Common myeloid progenitor, CD34-positive (primary cell): ENCODE results near the gene CNPY1.

Source experiments
- CTCF ChIA-PET: fragments of 350-600 bp; sonication (Branson Sonifier 250); formaldehyde crosslinking; loops from one replicate; lab custom pipeline; 2021; ENCODE audit warnings: antibody characterized with exemption; lab: Charles Lee
- POLR2A ChIA-PET: fragments of 350-600 bp; sonication (Branson Sonifier 250); formaldehyde crosslinking; loops from one replicate; lab custom pipeline; 2021; ENCODE audit warnings: antibody characterized with exemption; lab: Charles Lee
- DNase-seq, 3 donors: peaks; one replicate each; pipeline versions ENCODE4 v3.0.0 to v3.0.0-alpha.2; 2013
- H3K27ac ChIP-seq, 2 experiments: 1 replicate in 1 of 2; 2 replicates in 1 of 2; pipeline ENCODE4 v1.7.0; 2013; ENCODE audit warnings: inconsistent platforms in 2 of 2, low read length in 2 of 2, mild to moderate bottlenecking in 2 of 2, low read depth in 1 of 2, moderate library complexity in 1 of 2; ENCODE audit not compliant: severe bottlenecking in 2 of 2, insufficient read depth in 1 of 2, poor library complexity in 1 of 2
- H3K27me3 ChIP-seq, 5 experiments: replicated peaks in 2 of 5; 1 replicate in 3 of 5; 2 replicates in 2 of 5; pipeline versions ENCODE4 v1.6.1 to v1.7.0; 2013; ENCODE audit warnings: low read length in 4 of 5, mild to moderate bottlenecking in 2 of 5, moderate library complexity in 2 of 5, inconsistent platforms in 1 of 5; ENCODE audit not compliant: insufficient read depth in 5 of 5, control insufficient read depth in 4 of 5
- H3K36me3 ChIP-seq, 4 experiments: 1 replicate in 2 of 4; 2 replicates in 2 of 4; pipeline versions ENCODE4 v1.6.1 to v1.7.0; 2013; ENCODE audit warnings: low read length in 3 of 4, control low read depth in 1 of 4, mild to moderate bottlenecking in 1 of 4; ENCODE audit not compliant: control insufficient read depth in 4 of 4, insufficient read depth in 4 of 4
- H3K4me1 ChIP-seq, 4 experiments: 1 replicate in 3 of 4; 2 replicates in 1 of 4; pipeline versions ENCODE4 v1.6.1 to v1.7.1; 2013; ENCODE audit warnings: low read length in 3 of 4, mild to moderate bottlenecking in 3 of 4, control low read depth in 1 of 4, inconsistent platforms in 1 of 4, moderate library complexity in 1 of 4; ENCODE audit not compliant: control insufficient read depth in 4 of 4, insufficient read depth in 4 of 4; ENCODE audit errors: control extremely low read depth in 1 of 4
- H3K4me3 ChIP-seq, 7 experiments: 1 replicate in 4 of 7; 2 replicates in 3 of 7; pipeline versions ENCODE4 v1.5.1 to v1.7.0; 2013; ENCODE audit warnings: mild to moderate bottlenecking in 7 of 7, low read length in 6 of 7, moderate library complexity in 6 of 7, inconsistent platforms in 2 of 7, low read depth in 2 of 7, control low read depth in 1 of 7; ENCODE audit not compliant: insufficient read depth in 4 of 7, control insufficient read depth in 1 of 7; ENCODE audit errors: extremely low read depth in 1 of 7
- H3K9me3 ChIP-seq, 5 experiments: 1 replicate in 4 of 5; 2 replicates in 1 of 5; pipeline versions ENCODE4 v1.6.1 to v1.7.1; 2013; ENCODE audit warnings: low read length in 4 of 5, mild to moderate bottlenecking in 2 of 5, inconsistent platforms in 1 of 5, low read depth in 1 of 5, moderate library complexity in 1 of 5; ENCODE audit not compliant: control insufficient read depth in 4 of 5, insufficient read depth in 2 of 5; ENCODE audit errors: control extremely low read depth in 1 of 5
- WGBS: methylation state at CpG from one replicate; pipeline ENCODE4 v1.1.5; 2013; ENCODE audit not compliant: insufficient coverage; 5-methylcytosine and 5-hydroxymethylcytosine counted together

Gene CNPY1

DNA sequence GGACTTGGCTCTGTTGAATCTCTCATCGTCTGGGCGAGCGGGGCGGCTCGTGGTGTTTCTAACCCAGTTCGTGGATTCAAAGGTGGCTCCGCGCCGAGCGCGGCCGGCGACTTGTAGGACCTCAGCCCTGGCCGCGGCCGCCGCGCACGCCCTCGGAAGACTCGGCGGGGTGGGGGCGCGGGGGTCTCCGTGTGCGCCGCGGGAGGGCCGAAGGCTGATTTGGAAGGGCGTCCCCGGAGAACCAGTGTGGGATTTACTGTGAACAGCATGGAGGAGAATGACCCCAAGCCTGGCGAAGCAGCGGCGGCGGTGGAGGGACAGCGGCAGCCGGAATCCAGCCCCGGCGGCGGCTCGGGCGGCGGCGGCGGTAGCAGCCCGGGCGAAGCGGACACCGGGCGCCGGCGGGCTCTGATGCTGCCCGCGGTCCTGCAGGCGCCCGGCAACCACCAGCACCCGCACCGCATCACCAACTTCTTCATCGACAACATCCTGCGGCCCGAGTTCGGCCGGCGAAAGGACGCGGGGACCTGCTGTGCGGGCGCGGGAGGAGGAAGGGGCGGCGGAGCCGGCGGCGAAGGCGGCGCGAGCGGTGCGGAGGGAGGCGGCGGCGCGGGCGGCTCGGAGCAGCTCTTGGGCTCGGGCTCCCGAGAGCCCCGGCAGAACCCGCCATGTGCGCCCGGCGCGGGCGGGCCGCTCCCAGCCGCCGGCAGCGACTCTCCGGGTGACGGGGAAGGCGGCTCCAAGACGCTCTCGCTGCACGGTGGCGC lies 88.1 kb downstream of the CNPY1 start, which contains the start of gene EN2:
EN2 (plus strand) TSS at position 19 of the 767 bp plus-strand sequence; CDS start at position 268, 249 bp downstream.
- Histone ChIP-seq H3K27ac (no peak within 1 kb of the TSS), H3K9me3 (no peaks in the 10 kb centered on the region), H3K4me1 (peaks cover 0 to 29% (median 14%) of the 10 kb centered on the region in 4 experiments), H3K27me3 (peaks cover 0 to 96% (median 64%) of the 10 kb centered on the region in 5 experiments), H3K4me3 (peak within 1 kb of the TSS in 4 of 7 experiments; percentile 44 to 54 (median 46)), H3K36me3 (no peaks in the 10 kb centered on the region)
- ChIA-PET POLR2A (no interaction called here), CTCF (no interaction called here)
- under 1% methylated on average over 78 of the region's 105 CpGs for WGBS
- no peak for DNase-seq

DNA sequence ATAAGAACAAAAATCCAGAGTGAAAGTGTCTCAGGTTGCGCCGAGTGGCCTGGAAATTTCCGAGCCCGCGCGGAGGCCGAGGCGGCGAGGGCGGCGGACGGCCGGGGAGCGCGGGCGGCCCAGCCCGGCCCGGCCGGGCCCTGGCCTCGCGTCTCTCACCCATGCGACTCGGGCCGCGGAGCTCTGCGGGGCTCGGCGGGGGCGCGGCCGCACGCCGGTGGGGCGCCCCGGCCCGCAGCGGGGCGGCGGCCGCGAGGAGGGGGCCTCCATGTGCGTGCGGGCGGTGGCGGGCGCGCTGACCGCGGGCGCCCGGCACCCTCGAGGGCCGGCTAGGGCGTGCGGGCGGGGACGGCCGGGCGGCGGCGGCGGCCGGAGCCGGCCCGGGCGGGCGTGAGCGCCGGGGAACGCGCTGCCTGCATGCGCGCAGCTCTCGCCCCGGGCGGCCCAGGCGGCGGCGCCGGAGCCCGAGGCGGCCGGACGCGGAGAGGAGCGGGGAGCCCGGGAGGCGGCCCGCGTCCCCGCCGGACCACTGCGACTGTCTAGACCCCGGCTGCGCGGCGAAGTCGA lies 88.7 kb downstream of the CNPY1 start:
- WGBS: 1% methylated on average over 80 of the region's 98 CpGs
- no peak for DNase-seq
- peaks cover 0 to 29% (median 14%) of the 10 kb centered on the region in 4 experiments for H3K4me1 ChIP-seq
- H3K4me3 ChIP-seq: peak overlapping the region in 3 of 7 experiments; percentile 45 to 54 (median 46)
- H3K27ac ChIP-seq: no peak overlapping the region
- H3K36me3 ChIP-seq: no peaks in the 10 kb centered on the region
- POLR2A ChIA-PET: no interaction called here
- peaks cover under 1 to 96% (median 66%) of the 10 kb centered on the region in 5 experiments for H3K27me3 ChIP-seq
- CTCF ChIA-PET: interaction anchor here (1.3 kb wide), 1 partner anchor 15 kb away, joined by 3 read pairs; no protein-coding TSS in a partner anchor
- no peaks in the 10 kb centered on the region for H3K9me3 ChIP-seq

DNA sequence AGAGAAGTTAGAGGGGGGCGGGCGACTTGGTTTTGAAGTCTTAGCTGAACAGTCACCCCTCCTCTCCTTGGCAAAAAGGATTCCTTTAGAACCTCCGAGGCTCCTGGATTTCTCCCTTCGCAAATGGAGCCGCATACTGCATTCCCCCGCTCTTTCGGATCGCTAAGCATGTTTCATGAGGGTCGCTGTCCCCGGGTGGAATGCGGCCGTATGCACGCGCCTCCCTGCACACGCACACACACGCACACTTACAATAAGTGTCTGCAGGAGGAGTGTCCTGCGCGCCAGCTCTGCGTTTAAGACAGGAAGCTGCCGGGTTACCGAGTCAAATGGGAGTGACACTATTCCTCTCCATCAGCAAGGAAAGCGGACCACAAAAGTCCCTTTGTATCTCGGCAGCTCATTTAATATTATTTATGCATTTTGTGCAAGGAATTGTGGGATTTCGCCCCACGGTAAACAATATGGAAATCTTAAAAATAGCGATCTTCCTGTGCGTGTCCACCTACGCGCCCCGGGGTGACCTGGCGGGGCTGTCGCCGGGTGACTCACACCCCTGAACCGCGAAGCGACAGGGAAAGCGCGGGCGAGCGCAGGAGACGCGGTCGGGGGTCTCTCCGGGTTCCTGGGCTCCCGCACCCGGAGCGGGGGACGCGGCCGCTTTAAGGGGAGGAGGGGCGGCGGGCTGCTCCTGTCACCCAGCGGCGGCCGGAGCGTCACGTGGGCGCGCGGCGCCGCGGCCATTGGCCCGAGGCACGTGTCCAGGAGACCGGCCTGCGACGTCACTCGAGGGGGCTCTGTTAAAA lies 89.4 kb downstream of the CNPY1 start:
- no peak for DNase-seq
- Histone ChIP-seq H3K27me3 (peaks cover 3 to 96% (median 66%) of the 10 kb centered on the region in 5 experiments), H3K36me3 (no peaks in the 10 kb centered on the region), H3K4me1 (peaks cover 0 to 29% (median 14%) of the 10 kb centered on the region in 4 experiments), H3K4me3 (peak overlapping the region in 4 of 7 experiments; percentile 44 to 49 (median 46)), H3K27ac (no peak overlapping the region), H3K9me3 (no peaks in the 10 kb centered on the region)
- ChIA-PET CTCF (interaction anchor here (1.0 to 1.4 kb wide), 4 partner anchors 12 to 78 kb away, joined by 3 to 4 read pairs (median 3); no protein-coding TSS in a partner anchor), POLR2A (interaction anchor here (0.7 kb wide), 1 partner anchor 1011 kb away, joined by 3 read pairs; no protein-coding TSS in a partner anchor)
- WGBS: 2% methylated on average over 60 of the region's 69 CpGs

DNA sequence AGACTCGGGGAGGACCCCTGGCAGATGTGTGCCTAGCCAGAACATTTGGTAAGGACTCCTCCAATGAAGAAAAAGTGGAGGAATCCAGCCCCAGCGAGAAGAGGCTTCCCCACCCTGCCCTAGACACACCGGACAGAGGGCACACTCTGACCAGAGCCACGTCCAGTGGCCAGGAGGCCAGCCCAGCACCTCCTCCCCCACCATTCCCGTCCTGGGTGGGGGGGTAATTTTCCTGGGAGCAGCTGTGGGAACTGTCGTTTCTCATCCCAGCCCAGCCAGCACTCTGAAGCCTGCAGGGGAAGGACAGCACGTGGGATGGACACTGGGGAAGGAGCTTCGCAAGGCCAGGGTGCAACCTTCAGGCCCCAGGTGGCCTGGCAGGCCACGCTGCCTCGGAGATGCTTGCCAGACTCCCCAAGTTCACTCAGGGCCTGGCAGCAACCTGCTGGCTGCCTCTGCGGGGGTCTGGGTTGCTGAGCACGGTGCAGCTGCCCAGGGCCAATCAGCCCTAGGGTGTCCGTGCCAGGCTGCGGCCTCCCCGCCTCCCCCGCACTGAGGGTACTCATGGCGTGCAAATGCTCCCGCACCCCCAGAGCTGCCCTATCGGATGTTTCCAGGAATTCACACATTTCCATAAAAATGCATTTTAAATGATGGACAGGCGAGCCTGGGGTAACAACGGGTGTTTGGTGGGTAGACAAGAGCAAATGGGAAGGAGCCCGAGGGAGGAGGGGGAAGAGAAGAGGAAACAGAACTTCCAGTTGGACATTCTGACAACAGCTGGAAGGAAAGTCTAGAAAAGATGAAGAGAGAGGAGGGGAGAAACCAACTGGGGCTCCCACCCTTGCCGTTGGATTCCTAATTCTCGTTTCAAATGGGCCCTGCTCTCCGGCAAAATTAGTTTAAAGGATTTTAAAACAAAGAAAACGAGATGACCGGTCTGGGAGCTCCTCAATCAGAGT lies 90.3 kb downstream of the CNPY1 start:
- no peak overlapping the region for H3K27ac ChIP-seq
- no peaks in the 10 kb centered on the region for H3K36me3 ChIP-seq
- DNase-seq: no peak
- H3K4me1 ChIP-seq: peaks cover 0 to 29% (median 14%) of the 10 kb centered on the region in 4 experiments
- WGBS: 9% methylated on average over 15 of the region's 27 CpGs
- no peaks in the 10 kb centered on the region for H3K9me3 ChIP-seq
- POLR2A ChIA-PET: interaction anchor here (0.7 kb wide), 1 partner anchor 1012 kb away, joined by 3 read pairs; no protein-coding TSS in a partner anchor
- H3K4me3 ChIP-seq: no peak overlapping the region
- CTCF ChIA-PET: interaction anchor here (0.9 to 1.4 kb wide), 5 partner anchors 11 to 343 kb away, joined by 3 to 4 read pairs (median 3); no protein-coding TSS in a partner anchor
- H3K27me3 ChIP-seq: peaks cover 3 to 96% (median 66%) of the 10 kb centered on the region in 5 experiments

DNA sequence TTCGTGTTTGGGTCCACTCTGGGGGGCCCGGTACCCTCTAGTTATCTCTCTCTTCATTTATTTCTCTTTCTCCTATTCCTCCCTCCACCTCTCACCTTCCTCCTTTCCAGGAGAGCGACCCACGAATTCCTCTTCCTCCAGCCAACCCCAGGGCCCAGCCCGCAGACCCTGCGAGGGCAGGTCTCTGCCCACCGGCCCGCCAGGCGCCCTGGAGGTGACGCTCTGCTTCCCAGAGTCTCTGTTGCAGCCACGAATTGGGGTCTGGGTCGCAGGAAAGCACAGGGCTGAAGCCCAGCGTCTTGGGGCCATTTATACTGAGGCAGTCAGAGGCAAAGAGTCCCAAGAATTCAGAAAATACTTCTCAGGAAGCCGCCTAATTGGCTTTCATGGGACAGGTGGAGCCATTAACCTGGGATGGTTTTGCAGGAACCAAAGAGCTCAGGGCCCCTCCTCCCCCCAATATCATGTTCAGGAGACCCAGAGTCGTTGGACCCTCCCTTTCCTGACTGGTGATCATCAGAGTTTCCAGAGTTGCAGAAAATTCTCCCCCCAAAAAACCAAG lies 91.1 kb downstream of the CNPY1 start:
- no peak overlapping the region for H3K4me3 ChIP-seq
- ChIA-PET POLR2A (no interaction called here), CTCF (interaction anchor here (0.9 to 1.4 kb wide), 4 partner anchors 10 to 343 kb away, joined by 3 to 4 read pairs (median 3); no protein-coding TSS in a partner anchor)
- peaks cover 0 to 32% (median 14%) of the 10 kb centered on the region in 4 experiments for H3K4me1 ChIP-seq
- H3K36me3 ChIP-seq: no peaks in the 10 kb centered on the region
- 7% methylated on average over 12 of the region's 15 CpGs for WGBS
- peaks cover 3 to 96% (median 66%) of the 10 kb centered on the region in 5 experiments for H3K27me3 ChIP-seq
- no peak for DNase-seq
- H3K27ac ChIP-seq: no peak overlapping the region
- H3K9me3 ChIP-seq: no peaks in the 10 kb centered on the region
